ENCODE data around the gene MKKS. TPM values are rescaled to one million over a fixed set of nuclear protein-coding genes. Genes with fewer than 3 reads are reported as not detected.

Gene MKKS
- total and polyA plus RNA-seq, 2 of the 13 experiments (the other 11 are each of a cell fraction or from before 2014, with no cell fraction given) = 26.7 to 34.5 TPM

DNA sequence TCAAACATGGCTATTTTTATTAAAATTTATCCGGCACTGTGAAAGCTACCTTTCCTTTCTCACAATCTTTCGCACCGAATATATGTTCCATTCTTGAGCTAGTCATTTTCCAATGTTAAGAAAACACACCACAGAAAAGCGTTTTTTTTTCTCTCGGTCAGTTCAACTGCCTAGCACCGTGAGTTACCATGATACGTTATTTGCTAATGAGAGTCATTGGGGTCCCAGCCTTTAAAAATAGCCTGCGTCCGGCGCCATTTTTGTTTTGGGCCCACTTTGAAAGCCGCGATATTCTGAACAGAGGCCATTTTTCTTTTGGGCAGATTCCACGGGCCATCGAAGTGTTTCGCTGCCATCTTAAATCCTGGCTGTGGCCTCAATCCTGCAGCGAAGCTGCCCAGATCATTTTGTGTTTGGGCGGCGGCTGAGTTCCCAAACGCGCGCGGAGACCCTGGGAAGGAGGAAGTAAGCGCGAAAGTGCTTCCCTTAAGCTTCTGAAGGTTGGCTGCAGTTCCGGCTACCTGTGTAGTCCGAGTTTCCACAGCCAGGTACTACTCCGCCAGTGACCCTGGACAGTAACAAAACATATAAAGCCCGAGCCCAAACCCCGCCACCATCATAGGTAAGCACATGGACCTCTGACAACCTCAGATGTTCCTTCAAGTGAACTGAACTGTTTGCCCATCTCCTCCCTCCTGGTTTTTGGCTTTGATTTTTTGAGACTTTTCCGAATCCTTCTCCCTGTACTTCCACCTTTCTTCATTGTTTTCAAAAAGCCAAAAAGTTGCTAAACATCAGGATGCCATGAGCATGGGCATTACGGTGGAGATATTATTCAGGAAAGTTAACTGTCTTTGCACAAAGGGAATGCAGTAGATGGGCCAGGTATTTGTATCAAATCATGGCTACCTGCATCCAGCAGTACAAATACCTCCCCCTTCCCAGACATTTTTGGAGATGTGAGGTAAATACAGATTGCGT lies 1.1 kb upstream of the MKKS start, which contains the start of gene SLX4IP (continued):
- TF ChIP-seq, protein P1, sequence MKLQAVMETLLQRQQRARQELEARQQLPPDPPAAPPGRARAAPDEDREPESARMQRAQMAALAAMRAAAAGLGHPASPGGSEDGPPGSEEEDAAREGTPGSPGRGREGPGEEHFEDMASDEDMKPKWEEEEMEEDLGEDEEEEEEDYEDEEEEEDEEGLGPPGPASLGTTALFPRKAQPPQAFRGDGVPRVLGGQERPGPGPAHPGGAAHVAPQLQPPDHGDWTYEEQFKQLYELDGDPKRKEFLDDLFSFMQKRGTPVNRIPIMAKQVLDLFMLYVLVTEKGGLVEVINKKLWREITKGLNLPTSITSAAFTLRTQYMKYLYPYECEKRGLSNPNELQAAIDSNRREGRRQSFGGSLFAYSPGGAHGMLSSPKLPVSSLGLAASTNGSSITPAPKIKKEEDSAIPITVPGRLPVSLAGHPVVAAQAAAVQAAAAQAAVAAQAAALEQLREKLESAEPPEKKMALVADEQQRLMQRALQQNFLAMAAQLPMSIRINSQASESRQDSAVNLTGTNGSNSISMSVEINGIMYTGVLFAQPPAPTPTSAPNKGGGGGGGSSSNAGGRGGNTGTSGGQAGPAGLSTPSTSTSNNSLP (IDR thresholded peaks at IDR 0.05; ENCODE audit: low read depth, low read length) = no peak; the same call in 1 of the 2 replicates
- TF ChIP-seq LCORL (IDR thresholded peaks at IDR 0.05) (0 out of 2 replicates have a peak, but pooled peaks have one; percentile 35), LCORL (CRISPR knock-in tag; IDR thresholded peaks at IDR 0.05) (peak; percentile 52), ZSCAN22 (CRISPR knock-in tag; IDR thresholded peaks at IDR 0.05) (no peak), PHF21A (CRISPR knock-in tag; IDR thresholded peaks at IDR 0.05) (peak; percentile 76), IKZF1 (IDR thresholded peaks at IDR 0.05) (no peak), ZNF761 (CRISPR knock-in tag; conservative IDR thresholded peaks at IDR 0.05) (no peak; the same call in 1 of the 2 replicates), YEATS2 (CRISPR knock-in tag; IDR thresholded peaks at IDR 0.05; ENCODE audit: borderline replicate concordance) (peak; percentile 88), SALL1 (CRISPR knock-in tag; IDR thresholded peaks at IDR 0.05) (peak; percentile 89), RBM39 (IDR thresholded peaks at IDR 0.05; ENCODE audit: low read depth, low read length, poor library complexity, severe bottlenecking) (no peak), PCBP1 (IDR thresholded peaks at IDR 0.05; ENCODE audit: borderline replicate concordance, low read depth, low read length) (peak; percentile 89; the same call in 1 of the 2 replicates), ZFP36L1 (CRISPR knock-in tag; IDR thresholded peaks at IDR 0.05) (peak; percentile 65; the same call in 1 of the 2 replicates), MTA1 (CRISPR knock-in tag; IDR thresholded peaks at IDR 0.05; ENCODE audit: borderline replicate concordance) (peak; percentile 39), ZNF460 (CRISPR knock-in tag; IDR thresholded peaks at IDR 0.05; ENCODE audit: borderline replicate concordance) (peak; percentile 22; the same call in 1 of the 2 replicates), DZIP1 (CRISPR knock-in tag; IDR thresholded peaks at IDR 0.05) (no peak)
- TF ChIP-seq, protein P2, sequence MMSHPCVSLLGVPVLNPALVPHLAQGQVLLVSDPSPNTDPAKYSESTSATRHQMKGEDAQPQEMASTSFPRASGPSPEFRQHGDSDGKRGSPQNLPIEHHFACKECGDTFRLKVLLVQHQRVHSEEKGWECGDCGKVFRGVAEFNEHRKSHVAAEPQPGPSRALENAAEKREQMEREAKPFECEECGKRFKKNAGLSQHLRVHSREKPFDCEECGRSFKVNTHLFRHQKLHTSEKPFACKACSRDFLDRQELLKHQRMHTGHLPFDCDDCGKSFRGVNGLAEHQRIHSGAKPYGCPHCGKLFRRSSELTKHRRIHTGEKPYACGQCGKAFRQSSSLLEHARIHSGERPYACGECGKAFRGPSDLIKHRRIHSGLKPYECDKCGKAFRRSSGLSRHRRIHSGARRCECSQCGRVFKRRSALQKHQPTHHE (CRISPR knock-in tag; IDR thresholded peaks at IDR 0.05; ENCODE audit: borderline replicate concordance) = no peak; the same call in 1 of the 2 replicates
- TF ChIP-seq, protein P3, sequence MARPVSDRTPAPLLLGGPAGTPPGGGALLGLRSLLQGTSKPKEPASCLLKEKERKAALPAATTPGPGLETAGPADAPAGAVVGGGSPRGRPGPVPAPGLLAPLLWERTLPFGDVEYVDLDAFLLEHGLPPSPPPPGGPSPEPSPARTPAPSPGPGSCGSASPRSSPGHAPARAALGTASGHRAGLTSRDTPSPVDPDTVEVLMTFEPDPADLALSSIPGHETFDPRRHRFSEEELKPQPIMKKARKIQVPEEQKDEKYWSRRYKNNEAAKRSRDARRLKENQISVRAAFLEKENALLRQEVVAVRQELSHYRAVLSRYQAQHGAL (CRISPR knock-in tag; IDR thresholded peaks at IDR 0.05; ENCODE audit: not compliant biosample characterization) = no peak

All from HepG2 (cell line).